HG03135 (cell line): ENCODE data around the gene PSMC1.
A peak's percentile ranks its signal among the peaks of the same experiment; 100 is the strongest.

Experiments used
- ATAC-seq: cut with Tn5 transposase; IDR thresholded peaks from one replicate; pipeline ENCODE4 v1.9.1; 2021; ENCODE audit warnings: mild to moderate bottlenecking, moderate library complexity; ENCODE audit not compliant: unreplicated experiment

The PSMC1 gene

DNA sequence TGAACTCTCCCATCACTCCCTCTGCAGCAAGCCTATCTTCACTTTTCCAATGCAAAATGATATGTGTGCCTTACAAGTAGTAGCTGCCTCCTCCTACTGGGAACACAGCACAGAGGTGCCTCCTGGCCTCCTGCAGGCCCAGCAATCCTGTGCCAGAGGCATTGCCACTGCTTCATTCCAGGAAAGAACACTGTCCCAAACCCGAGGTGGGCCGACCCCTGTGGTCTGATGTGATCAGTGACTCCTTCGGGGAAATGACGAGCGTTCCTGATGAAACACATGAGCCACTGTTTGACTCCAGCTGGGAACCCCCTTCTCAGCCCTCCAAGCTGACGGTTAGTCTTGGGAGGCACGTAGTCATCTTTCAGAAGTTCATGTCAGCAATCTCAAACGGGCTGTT is 19.5 kb downstream of the PSMC1 start:
- ATAC-seq = no peak

DNA sequence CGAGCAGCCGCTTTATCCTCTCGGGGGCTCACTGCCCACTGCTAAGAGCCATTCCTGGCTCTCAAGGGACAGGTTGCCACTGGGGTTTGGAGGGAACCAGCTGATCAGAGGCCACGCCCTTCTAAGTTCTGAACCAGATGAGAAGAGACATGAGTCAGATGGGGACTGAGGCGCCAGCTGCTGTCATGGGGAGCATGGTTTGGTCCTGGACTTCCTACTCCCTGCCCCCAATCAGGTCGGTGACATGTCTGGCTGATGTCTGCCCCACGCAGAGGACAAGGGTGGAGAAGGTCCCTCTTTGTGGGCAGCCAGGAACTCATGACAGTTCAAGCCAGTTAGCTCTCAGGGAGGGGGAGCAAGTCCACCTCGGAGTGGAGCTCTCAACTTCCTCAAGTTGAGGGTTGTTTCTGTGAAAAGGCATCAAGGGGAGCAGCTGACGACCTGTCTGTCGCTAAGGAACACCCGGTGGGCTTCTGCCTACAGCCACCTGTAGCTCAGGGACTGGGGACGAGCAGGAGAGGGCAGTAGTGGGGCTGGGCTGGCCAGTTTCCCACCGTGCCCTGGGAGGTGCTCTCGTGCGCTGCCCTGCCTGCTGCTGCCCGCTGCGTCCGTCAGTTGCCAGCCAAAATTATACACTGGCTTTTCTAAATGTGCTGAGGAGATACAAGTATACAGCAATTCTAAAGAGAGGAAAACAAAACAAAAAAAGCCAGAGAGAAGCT is 20.5 kb downstream of the PSMC1 start:
- no peak for ATAC-seq

DNA sequence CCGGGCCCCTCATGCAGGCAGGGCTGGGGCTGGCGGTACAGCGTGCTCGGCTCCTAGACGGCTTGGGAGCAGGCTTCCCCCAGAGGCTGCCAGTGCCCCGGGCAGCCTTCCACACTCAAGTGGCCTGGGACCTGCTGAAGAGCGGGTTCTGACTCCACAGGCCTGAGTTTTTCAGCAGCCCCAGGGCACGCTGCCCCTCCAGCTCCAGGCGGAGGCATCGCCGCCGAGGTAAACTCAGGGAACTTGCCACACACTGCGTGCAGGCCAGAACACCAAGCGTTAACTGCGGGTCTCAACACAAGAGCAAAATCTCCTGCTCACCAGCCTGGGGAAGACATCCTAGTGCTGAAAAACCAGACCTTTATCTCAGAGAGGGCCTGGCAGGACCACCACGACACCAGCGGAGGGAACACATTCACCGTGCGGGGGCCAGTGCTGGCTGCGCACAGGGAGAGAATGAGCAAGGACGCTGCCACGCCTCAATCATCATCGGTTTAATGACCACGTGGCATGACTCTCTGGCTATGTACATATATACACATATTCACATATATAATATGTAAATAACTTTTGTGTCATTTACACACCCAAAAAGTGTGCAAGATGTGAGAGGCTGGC is 21.3 kb downstream of the PSMC1 start:
- no peak for ATAC-seq

DNA sequence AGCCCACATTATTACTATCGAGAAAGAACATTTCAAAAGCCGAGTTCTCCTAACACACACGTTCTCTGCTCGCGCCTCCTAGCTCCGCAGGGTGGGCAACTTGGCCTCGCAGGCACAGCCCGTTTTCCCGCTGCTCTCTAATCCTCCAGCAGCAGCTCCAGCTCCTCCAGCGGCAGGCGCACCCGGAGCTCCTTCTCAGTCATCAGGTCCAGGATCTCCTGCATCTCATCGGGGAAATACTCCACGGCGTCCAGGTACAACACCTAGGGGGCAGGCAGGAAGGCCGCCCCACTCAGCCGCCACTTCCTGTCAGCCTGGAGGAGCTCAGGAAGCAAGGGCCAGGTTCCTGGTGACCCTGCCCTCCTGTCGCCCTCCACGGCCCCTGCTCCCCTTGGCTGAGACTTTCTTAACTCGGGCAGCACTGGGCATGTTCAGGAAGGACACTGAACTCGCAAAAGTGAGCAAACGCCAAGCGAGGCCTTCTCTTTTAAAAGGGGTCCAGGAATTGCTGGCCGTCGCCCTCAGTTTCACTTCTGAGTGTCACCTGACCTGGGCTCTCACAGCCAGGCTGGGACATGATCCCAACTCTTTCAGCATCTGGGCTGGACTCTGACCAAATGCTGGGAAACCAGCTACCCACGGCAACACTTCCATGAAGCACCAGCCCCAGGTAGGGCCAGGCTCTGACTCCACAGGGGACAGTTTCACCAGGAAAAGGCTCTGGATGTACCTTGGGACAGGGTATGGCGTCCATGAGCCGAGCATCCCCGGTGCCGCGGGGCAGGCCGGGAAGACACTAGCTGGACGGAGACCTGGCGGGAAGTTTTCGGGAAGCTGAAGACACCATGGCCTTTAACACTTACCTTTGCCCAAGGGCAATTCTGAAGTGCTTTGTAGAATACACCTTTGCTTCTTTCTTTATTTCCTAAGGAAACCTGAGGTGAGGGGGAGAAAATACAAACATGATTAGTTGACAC is 22.1 kb downstream of the PSMC1 start:
- ATAC-seq = no peak

DNA sequence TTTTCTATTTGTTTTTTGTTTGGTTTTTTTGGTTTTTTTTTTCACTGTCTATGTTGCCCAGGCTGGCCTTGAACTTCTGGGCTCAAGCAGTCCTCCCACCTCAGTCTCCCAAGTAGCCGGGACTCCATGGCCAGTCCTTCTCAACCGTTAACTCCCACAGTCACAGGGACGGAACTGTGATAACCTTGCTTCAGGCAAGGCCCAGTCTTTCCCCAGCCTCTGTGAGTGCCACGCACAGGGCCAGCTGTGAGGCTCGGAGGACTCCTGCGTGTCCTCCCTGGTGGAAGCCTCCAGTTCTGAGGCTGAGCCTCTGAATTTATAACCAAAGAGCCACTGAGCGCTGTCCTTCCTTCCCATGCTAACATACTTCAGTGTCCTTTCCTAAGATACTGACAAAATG is 23.7 kb downstream of the PSMC1 start:
- no peak for ATAC-seq

DNA sequence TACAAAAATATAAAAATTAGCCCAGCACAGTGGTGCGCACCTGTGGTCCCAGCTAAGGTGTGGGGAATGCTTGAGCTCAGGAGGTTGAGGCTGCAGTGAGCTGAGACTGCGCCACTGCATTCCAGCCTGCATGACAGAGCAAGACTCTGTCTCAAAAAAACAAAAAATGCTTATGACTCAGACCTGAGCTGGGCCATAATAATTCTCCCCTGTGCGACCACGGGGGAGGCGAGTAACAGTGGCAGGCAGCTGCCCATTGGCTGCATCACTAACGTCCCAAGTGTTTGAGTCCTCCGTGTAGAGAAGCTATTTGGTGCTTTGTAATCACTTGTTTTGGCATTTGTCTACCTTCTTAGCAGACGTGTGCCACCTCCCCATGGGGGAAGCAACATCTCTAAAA is 24.9 kb downstream of the PSMC1 start:
- no peak for ATAC-seq

DNA sequence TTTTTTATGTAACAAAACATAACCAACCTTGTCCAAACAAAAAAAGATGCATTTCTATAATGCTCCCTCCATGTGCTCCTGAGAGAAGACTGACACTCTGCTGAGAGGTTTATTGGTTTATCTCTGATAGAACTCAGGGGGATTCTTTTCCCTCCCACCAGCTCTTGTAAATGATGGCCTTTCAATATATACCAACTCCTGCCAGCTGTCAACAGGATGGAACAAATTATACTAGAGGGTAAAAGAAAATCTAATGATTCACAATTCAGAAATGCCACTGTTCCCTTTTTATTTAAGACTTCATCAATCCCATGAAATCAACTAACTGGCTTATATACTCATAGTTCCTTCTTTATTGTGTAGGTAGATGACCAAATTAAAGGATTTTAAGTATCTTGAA is 25.4 kb downstream of the PSMC1 start:
- no peak for ATAC-seq

DNA sequence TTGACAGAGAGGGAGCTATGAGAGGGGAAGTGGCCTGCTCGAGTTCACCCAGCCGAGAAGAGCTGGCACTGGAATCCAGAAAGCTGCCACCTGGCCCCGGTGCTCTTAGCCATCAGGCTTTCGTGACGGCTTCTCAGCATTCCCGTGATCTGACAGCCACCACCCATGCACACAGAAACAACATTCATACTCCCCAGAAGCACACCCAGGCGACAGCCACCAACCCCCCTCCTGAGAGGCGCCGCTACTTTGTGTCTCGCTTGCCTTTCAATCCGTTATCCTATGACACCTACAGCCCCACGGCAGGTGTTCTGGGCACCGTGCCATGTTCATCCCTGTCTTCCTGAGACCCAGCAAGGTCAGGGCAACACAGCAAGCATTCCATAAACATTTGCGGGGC is 31.4 kb downstream of the PSMC1 start:
- no peak for ATAC-seq

DNA sequence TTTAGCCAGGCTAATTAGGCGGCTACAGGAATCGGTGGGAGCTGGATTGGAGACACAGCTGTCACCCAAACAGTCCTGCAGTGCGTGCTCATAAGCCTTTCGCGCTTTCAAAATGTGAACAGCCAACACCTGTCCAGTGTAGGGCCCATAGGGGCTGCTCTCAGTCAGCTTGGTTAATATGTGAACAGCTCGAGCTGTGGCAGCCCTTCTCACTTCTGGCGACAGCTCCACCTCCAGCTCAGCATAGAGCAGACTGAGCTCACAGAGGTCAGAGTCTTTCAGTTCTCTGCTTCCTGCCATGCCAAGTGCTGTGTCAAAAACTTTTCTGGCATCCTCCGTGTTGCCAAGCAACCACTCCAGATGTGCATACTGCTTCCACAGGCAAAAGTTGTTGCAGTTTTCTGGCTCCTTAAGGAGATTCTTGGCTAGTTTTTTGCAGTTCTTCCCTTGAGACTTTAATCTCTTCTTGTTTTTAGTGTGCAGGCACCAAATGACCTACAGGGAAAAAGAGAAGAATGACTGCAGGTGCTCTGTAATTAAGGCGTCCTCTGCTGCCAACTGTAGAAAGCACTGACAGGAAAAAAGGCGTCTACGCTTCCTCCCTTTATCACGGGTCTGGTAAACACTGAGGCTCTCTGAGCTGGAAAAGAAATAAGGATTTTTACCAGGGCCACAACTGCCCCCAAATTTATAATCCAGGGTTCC is 32.5 kb downstream of the PSMC1 start:
- ATAC-seq = peak; percentile 93

DNA sequence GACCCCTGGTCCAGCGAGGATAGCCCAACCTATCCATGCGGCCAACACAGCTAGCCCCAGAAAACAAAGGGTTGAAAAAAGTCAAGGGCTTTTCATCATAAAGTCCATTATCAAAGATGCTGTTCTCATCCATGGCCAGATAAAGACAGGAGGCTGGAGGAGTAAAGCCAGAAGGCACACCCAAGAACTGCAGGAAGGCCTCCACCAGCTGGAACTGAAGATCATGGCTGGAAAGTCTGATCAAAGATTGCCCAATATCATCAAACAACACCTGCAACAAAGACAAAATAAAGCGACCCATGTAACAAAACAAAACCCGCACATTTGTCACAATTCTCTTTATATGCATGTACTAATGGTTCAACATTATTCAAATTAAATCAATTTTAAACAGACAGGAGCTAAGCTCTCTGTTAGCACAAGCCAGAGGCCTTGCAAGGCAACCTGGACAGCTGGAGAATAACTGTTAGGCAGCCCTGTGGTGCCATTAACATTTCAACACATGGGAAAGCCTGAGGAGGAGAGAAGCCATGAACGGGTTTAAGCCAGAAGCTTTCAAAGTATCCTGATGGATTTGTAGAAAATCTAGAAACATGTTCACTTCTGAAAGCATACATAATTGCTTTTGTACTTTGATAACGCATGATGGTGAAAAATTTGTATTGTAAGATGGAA is 34.1 kb downstream of the PSMC1 start:
- ATAC-seq = no peak

DNA sequence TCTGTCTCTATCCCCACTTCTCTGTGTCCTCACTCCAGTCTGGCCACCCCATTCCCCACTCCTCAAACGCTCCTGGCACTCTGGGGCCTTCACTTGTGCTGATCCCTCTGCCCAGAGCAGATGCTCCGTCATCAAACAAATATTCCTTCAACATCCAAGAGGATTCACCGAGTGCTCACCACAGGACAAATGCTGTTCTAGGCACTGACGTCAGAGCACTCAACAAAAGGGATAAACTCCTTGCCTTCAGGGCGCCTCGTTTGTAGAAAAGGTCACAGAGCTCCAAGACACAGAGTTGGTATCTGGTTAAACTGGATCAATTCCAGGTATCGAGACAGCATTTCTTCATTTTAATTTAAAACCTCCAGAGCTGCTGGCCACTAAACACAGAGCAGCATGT is 35.3 kb downstream of the PSMC1 start:
- ATAC-seq = no peak

DNA sequence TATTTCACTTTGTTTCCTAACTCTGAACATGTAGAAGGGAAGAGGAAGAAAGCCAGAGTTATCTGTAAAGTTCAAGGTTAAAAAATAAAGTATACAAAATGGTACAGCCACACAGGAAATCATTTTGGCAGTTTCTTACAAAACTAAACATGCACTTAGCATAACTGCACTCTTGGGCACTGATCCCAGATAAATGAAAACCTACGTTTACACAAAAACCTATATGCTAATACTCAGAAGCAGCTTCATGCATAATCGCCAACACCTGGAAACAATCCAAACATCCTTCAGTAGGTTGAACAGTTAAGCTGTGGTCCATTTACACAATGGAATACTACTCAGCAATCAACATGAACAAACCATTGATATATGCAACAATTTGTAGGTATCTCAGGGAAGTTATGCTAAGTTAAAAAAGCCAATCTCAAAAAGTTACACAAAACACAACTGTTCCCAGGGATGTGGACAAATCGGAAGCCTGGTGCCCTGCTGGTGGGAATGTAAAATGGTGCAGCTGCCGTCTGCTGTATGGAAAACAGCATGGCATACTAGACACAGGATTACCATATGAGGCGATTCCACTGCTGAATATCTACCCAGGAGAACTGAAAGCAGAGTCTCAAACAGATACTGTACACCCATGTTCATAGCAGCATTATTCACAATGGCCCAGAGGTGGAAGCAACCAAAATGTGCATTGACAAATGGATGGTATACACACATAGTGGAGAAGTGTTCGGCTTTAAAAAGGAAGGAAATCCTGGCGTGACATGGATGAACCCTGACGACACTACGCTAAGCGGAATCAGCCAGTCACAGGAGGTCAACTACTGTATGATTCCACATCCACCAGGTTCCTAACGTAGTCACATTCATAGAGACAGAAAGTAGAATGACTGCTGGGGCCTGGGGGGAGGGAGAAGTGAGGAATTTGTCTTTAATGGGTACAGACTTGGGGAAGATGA is 37.7 kb downstream of the PSMC1 start:
- ATAC-seq = no peak

DNA sequence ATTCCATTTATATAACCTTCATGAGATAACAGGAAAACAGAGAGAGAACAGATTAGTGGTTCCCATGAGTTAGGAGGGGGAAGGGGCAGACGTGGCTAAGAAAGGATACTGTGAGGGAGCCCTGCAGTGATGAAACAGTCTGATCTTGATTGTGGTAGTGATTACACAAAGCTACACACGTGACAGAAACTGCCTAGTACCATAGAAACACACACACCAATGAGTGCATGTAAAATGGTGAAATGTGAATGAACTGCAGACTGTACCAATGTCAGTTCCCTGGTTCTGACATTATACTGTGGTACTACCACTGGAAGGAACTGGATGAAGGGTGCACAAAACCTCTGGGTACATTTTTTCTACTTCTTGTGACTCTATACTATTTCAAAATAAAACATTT is 38.5 kb downstream of the PSMC1 start:
- no peak for ATAC-seq

DNA sequence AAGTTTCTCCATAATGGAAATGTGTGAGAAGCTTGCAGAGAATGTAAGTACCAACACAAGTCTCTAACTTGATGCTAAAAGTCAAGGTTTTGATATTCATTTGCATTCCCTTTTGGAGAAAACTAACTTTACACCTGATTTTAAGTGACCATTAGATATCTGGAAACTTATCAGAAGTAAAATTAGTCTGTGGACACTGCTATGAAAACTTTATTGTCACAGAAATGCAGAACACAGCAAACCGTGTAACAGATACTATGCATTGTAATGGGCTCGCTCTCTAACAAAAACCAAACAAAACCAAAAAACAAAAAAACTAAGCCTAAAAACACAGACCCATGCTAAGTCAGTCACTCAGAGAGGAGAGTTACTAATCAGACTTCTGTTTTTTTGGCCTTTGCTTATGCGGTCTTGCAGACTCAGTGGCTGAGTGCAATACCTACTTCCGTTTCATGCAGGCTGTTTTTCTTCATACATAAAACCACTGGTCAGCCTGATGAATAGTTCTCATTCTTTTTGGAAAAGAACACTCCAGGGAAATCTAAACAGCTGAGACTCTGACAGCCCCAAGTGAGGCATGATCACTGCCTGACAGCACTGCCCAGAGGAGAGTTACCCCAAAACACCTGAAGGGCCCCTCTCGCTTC is 39.6 kb downstream of the PSMC1 start:
- no peak for ATAC-seq

DNA sequence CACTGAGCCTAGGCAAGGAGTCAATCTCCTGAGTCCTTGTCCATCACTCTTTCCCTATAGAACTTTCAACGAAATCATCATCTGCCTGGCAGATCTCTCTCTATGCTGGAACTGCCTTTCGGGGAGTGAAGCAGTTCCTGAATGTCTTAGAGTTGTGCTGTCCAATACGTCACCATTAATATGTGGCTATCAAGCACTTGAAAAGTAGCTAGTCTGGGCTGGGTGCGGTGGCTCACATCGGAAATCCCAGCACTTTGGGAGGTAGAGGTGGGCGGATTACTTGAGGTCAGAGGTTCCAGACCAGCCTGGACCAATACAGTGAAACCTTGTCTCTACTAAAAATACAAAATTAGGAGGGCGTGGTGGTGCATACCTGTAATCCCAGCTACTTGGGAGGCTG is 40.3 kb downstream of the PSMC1 start:
- ATAC-seq = no peak

DNA sequence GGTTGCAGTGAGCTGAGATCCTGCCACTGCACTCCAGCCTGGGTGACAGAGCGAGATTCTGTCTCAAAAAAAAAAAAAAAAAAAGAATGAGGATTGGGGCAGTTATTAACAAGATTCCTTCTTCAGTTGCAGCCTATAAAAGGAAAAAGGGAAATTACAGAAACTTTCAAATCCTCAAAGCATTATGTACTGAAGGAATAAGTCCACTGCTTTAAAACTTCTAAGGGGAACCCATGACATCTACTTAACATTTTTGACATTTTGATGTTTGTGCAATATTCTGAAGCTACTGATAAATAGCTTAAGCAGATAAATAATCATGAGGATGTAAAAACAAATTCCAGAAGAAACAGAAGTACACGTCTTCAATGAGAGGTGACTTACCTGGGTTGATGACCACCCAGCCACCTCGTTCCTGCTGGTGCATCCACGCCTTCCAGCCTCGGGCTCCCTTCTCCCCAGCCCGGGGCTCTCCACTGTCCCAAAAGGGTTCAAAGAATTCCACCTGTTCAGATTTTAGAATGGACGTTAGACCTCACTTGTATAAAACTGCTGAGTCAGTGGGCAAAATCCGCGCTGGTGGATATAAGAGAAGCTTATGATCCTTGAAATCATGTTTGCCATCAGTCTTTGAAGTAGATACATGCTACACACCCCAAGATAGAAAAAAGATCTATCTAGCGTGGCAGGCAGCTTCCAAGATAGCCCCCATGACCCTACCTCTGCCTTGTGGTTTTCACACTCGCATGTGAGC is 41.7 kb downstream of the PSMC1 start:
- ATAC-seq = no peak

DNA sequence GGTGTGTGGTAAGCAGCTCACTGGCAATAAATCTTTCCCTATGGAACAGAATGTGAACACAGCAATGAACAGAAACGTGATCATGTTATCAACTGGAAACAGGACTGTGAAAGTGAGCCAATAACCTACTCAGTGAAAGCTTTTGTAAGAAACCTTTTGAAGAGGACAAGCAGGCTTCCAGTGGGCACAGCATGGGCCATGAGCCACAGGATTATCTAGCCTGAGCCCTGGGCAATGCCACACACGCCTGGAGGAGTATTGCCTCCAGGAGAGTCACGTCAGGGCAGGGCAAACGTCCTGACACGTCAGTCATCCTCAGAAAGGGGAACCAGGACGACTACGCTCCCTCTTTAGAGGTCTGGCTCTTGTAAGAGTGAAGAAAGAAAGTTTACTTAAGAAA is 43.1 kb downstream of the PSMC1 start:
- no peak for ATAC-seq

DNA sequence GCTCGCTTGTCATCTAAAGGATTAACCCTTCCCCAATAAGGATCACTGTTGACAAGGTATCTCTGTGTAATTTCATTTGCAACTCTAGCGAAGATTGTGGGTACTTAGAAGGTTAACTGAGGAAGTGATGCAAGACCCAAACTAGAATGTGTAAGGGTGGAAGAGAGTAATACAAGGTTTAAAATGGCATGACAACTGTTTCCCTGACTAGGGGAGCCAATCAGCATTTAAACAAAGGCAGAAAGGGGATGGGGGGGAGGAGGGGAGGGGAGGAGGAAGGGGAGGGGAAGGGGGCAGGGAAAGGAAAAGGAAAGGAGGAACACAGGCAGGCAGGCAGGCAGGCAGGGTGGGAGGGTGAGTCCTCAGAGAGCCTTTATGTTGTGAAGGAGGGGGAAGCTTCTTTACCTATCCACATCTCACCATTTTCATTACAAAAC is 44.3 kb downstream of the PSMC1 start:
- no peak for ATAC-seq
